Fibroblast of lung (primary cell): ENCODE results near the gene ITPR3. TPM values are rescaled to one million over a fixed set of nuclear protein-coding genes. Genes with fewer than 3 reads are reported as not detected.

Experiments used
- DNase-seq, 2 donors: peaks; one replicate each; pipeline versions ENCODE4 v3.0.0 to v3.0.0-alpha.2; 2010; ENCODE audit warnings: low read depth in 2 of 2
- H2AFZ ChIP-seq: 2 replicates; pipeline ENCODE4 v1.5.1; 2012; ENCODE audit warnings: low read length, control low read depth, inconsistent platforms
- H3K27ac ChIP-seq: 2 replicates; pipeline ENCODE4 v1.5.1; 2011; ENCODE audit warnings: low read length, control low read depth; ENCODE audit not compliant: insufficient read depth
- H3K27me3 ChIP-seq: 2 replicates; pipeline ENCODE4 v1.5.1; 2011; ENCODE audit warnings: mild to moderate bottlenecking, low read length; ENCODE audit not compliant: control insufficient read depth, insufficient read depth
- H3K36me3 ChIP-seq: 2 replicates; pipeline ENCODE4 v1.5.1; 2011; ENCODE audit warnings: low read length; ENCODE audit not compliant: control insufficient read depth, insufficient read depth
- H3K4me1 ChIP-seq: 2 replicates; pipeline ENCODE4 v1.5.1; 2011; ENCODE audit warnings: low read length; ENCODE audit not compliant: control insufficient read depth, insufficient read depth; ENCODE audit errors: extremely low read depth
- H3K4me2 ChIP-seq: 2 replicates; pipeline ENCODE4 v1.5.1; 2011; ENCODE audit warnings: low read length, control low read depth; ENCODE audit not compliant: insufficient read depth; ENCODE audit errors: extremely low read depth
- H3K4me3 ChIP-seq, 4 experiments: fragments of 200-600 bp in 1 of 4; sonication (generic) in 1 of 4; replicated peaks in 1 of 4; 2 replicates each; pipeline ENCODE4 v1.5.1; 2011 to 2016; ENCODE audit warnings: low read length in 4 of 4, low read depth in 3 of 4, mild to moderate bottlenecking in 3 of 4, control low read depth in 2 of 4, inconsistent platforms in 1 of 4, mixed read lengths in 1 of 4; ENCODE audit not compliant: insufficient read depth in 1 of 4; ENCODE audit errors: control extremely low read depth in 1 of 4
- H3K79me2 ChIP-seq: 2 replicates; pipeline ENCODE4 v1.5.1; 2012; ENCODE audit warnings: mild to moderate bottlenecking, low read length, inconsistent platforms; ENCODE audit not compliant: control insufficient read depth, insufficient read depth
- H3K9ac ChIP-seq: 2 replicates; pipeline ENCODE4 v1.5.1; 2011; ENCODE audit warnings: mild to moderate bottlenecking, low read length, control low read depth; ENCODE audit not compliant: insufficient read depth
- H3K9me3 ChIP-seq: 2 replicates; pipeline ENCODE4 v1.5.1; 2012; ENCODE audit warnings: low read depth, low read length; ENCODE audit not compliant: control insufficient read depth, insufficient read depth
- H4K20me1 ChIP-seq: 2 replicates; pipeline ENCODE4 v1.5.1; 2011; ENCODE audit warnings: low read length; ENCODE audit not compliant: control insufficient read depth, insufficient read depth; ENCODE audit errors: extremely low read depth
- CTCF ChIP-seq, 2 donors: IDR thresholded peaks in 1 of 2; conservative IDR thresholded peaks in 1 of 2; 1 replicate in 1 of 2; 2 replicates in 1 of 2; pipeline ENCODE4 v1.5.1; 2011 to 2012; ENCODE audit warnings: low read length in 2 of 2, control low read depth in 1 of 2, inconsistent platforms in 1 of 2, low read depth in 1 of 2, mild to moderate bottlenecking in 1 of 2
- EZH2 ChIP-seq: IDR thresholded peaks from 2 replicates; pipeline ENCODE4 v1.5.1; 2012; ENCODE audit warnings: low read length, control low read depth, mild to moderate bottlenecking; ENCODE audit errors: missing control alignments
- polyA plus RNA-seq, 2 donors: library from polyadenylated mRNA; depleted of rRNA in 1 of 2; stranded (reverse) in 1 of 2; unstranded in 1 of 2; fragments of >200 nt; gene quantifications; 2 replicates each; pipeline ENCODE4 v1.2.1, GENCODE V29; 2011 to 2012; ENCODE audit warnings: missing spikeins in 1 of 2
- total RNA-seq: library from RNA; depleted of rRNA; stranded (reverse); fragments of >200 nt; gene quantifications from 2 replicates; pipeline ENCODE4 v1.2.1, GENCODE V29; 2014

The ITPR3 gene
- total and polyA plus RNA-seq, 2 donors (not counting 1 experiment from before 2014, with no cell fraction given): 9.6 to 43.4 TPM

- peak overlapping the region; percentile 54 to 76 (median 70) for H3K4me3 ChIP-seq
- H3K79me2 ChIP-seq: peaks cover 43% of the 10 kb centered on the region
- H2AFZ ChIP-seq: peak overlapping the region; percentile 21
- TF ChIP-seq CTCF (conservative IDR thresholded peaks at IDR 0.05 in 1 of 2, IDR thresholded peaks at IDR 0.05 in 1 of 2; ENCODE audit: low read depth in 1 of 2, low read length in 2 of 2): no peak
- TF ChIP-seq EZH2: no peak
- H4K20me1 ChIP-seq: no peaks in the 10 kb centered on the region
- no peaks in the 10 kb centered on the region for H3K9me3 ChIP-seq
- peak overlapping the region; percentile 30 for H3K27ac ChIP-seq
- DNase-seq: no peak
- H3K4me1 ChIP-seq: peaks cover 13% of the 10 kb centered on the region
- no peaks in the 10 kb centered on the region for H3K27me3 ChIP-seq
- H3K4me2 ChIP-seq: peak overlapping the region; percentile 84
- H3K36me3 ChIP-seq: no peaks in the 10 kb centered on the region
- H3K9ac ChIP-seq: peak overlapping the region; percentile 63
Measured at GRCh38 chr6:33621711-33622388, 728 bp downstream of the ITPR3 start.

- Histone ChIP-seq H3K4me1 (peaks cover 13% of the 10 kb centered on the region), H3K36me3 (no peaks in the 10 kb centered on the region), H2AFZ (no peak overlapping the region), H3K4me3 (peak overlapping the region; percentile 54 to 76 (median 70)), H3K27ac (peak overlapping the region; percentile 58), H3K9ac (no peak overlapping the region), H3K9me3 (no peaks in the 10 kb centered on the region), H3K4me2 (peak overlapping the region; percentile 84), H3K27me3 (no peaks in the 10 kb centered on the region), H4K20me1 (no peaks in the 10 kb centered on the region), H3K79me2 (peaks cover 47% of the 10 kb centered on the region)
- TF ChIP-seq EZH2 (no peak), CTCF (conservative IDR thresholded peaks at IDR 0.05 in 1 of 2, IDR thresholded peaks at IDR 0.05 in 1 of 2; ENCODE audit: low read depth in 1 of 2, low read length in 2 of 2) (no peak)
- DNase-seq: peak in 1 of 2 donors; percentile 44
Measured at GRCh38 chr6:33622456-33623431, 1.6 kb downstream of the ITPR3 start.

GRCh38 chr6:33623895-33624381, 2.8 kb downstream of the ITPR3 start:
- H3K36me3 ChIP-seq: no peaks in the 10 kb centered on the region
- peaks cover 13% of the 10 kb centered on the region for H3K4me1 ChIP-seq
- H3K79me2 ChIP-seq: peaks cover 55% of the 10 kb centered on the region
- H4K20me1 ChIP-seq: no peaks in the 10 kb centered on the region
- TF ChIP-seq EZH2 (no peak), CTCF (conservative IDR thresholded peaks at IDR 0.05 in 1 of 2, IDR thresholded peaks at IDR 0.05 in 1 of 2; ENCODE audit: low read depth in 1 of 2, low read length in 2 of 2) (no peak)
- H3K27ac ChIP-seq: no peak overlapping the region
- no peak overlapping the region for H3K9ac ChIP-seq
- no peak for DNase-seq
- no peak overlapping the region for H2AFZ ChIP-seq
- no peaks in the 10 kb centered on the region for H3K27me3 ChIP-seq
- H3K9me3 ChIP-seq: no peaks in the 10 kb centered on the region
- H3K4me2 ChIP-seq: no peak overlapping the region
- peak overlapping the region in 1 of 4 experiments; percentile 7 for H3K4me3 ChIP-seq
